22Rv1 (cell line): ENCODE data around the gene TUBB1.

Experiments
- CTCF ChIP-seq: fragments of 450-650 bp; IDR thresholded peaks from 2 replicates; pipeline ENCODE4 v1.5.1; 2017; ENCODE audit warnings: mild to moderate bottlenecking
- ZFX ChIP-seq: fragments of 450-650 bp; IDR thresholded peaks from 2 replicates; pipeline ENCODE4 v1.6.1; 2017; ENCODE audit warnings: antibody characterized with exemption, borderline replicate concordance

GRCh38 chr20:59046862-59047261 is 27.6 kb downstream of the TUBB1 start:
- TF ChIP-seq CTCF (no peak), ZFX (no peak)
